ENCODE results near the gene OR5K3. TPM values are rescaled to one million over a fixed set of nuclear protein-coding genes. Genes with fewer than 3 reads are reported as not detected.
A peak's percentile ranks its signal among the peaks of the same experiment; 100 is the strongest.

The OR5K3 gene, protein sequence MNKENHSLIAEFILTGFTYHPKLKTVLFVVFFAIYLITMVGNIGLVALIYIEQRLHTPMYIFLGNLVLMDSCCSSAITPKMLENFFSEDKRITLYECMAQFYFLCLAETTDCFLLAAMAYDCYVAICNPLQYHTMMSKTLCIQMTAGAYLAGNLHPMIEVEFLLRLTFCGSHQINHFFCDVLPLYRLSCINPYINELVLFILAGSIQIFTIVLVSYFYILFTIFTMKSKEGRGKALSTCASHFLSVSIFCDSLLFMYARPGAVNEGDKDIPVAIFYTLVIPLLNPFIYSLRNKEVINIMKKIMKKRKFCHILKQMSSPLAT
- polyA plus RNA-seq (2011; rRNA removed), result not detected in 2 replicates
- polyA plus RNA-seq (2012; cell fraction: cytosol; rRNA removed), result not detected in 2 replicates
- not detected in 2 replicates for polyA plus RNA-seq (2012; cell fraction: nucleus; rRNA removed)
- not detected in 3 replicates for polyA plus RNA-seq (2017; fragmentation: RNase III; extraction: RNeasy Plus Mini Kit Qiagen cat#74134 plus additional on column Dnase treatment)
- not detected in 2 replicates for polyA minus RNA-seq (2011; rRNA and poly(A)+ RNA removed)

DNA sequence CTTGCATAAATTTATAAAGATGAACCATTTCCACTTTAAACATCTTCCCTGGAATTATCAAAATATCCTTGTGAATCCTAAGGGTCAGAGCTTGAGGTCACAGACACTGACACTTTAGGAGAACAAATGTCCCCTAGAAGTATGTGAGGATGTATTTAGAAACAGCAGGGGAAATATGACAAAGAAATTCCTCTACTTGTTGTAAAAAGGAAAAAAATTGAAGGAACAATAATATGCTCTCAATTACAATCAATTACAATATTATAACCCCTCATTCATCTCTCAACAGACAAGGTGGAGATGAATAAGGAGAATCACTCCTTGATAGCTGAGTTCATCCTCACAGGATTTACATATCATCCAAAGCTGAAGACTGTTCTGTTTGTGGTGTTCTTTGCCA lies at the start of gene OR5K3:
TSS of gene OR5K3 (plus strand) at position 301 of the 400 bp plus-strand sequence. CDS start at position 301, 0 bp downstream.
- ATAC-seq (no peak), DNase-seq (ENCODE audit: low read depth in 1 of 2, low spot score in 1 of 2) (no peak), FAIRE-seq (no peak)
- ChIA-PET CTCF (no interaction called here), POLR2A (no interaction called here)
- H3K4me2 ChIP-seq, result no peak within 1 kb of the TSS
- TF ChIP-seq KDM1A (IDR thresholded peaks at IDR 0.05; ENCODE audit: low read depth), result no peak
- no peak for TF ChIP-seq RFX5 (IDR thresholded peaks at IDR 0.05)
- TF ChIP-seq MAFK (IDR thresholded peaks at IDR 0.05; ENCODE audit: partially characterized antibody), result peak; percentile 21
- H3K4me1 ChIP-seq, result no peaks in the 10 kb centered on the region
- no peaks in the 10 kb centered on the region for H3K9me3 ChIP-seq
- no peak within 1 kb of the TSS for H3K27ac ChIP-seq
- H3K4me3 ChIP-seq, result no peak within 1 kb of the TSS

GRCh38 chr3:98341758-98342157 lies 48.7 kb upstream of the OR5K3 start:
- POLR2A ChIA-PET, result no interaction called here
- CTCF ChIA-PET, result interaction anchor here (3.2 kb wide), 1 partner anchor 12 kb away, joined by 18 read pairs; no protein-coding TSS in a partner anchor
- H3K4me3 ChIP-seq, result no peak overlapping the region
- ATAC-seq (no peak), FAIRE-seq (no peak), DNase-seq (ENCODE audit: low read depth in 1 of 2, low spot score in 1 of 2) (no peak)
- TF ChIP-seq NFE2L2 (conservative IDR thresholded peaks at IDR 0.05; ENCODE audit: low read length), result no peak
- TF ChIP-seq RCOR1 (IDR thresholded peaks at IDR 0.05; ENCODE audit: low read depth, low read length), result no peak
- no peak for TF ChIP-seq RAD21 (conservative IDR thresholded peaks at IDR 0.05 in 1 of 2, IDR thresholded peaks at IDR 0.05 in 1 of 2)
- no peak for TF ChIP-seq POLR2AphosphoS2 (conservative IDR thresholded peaks at IDR 0.05; ENCODE audit: low read length)
- no peak for TF ChIP-seq PHF8 (IDR thresholded peaks at IDR 0.05; ENCODE audit: borderline replicate concordance, low read depth)
- TF ChIP-seq HOXB5 (CRISPR knock-in tag; IDR thresholded peaks at IDR 0.05), result no peak
- TF ChIP-seq RFX5 (IDR thresholded peaks at IDR 0.05), result no peak
- TF ChIP-seq KDM5A (IDR thresholded peaks at IDR 0.05), result no peak
- TF ChIP-seq TP53 (CRISPR knock-in tag; IDR thresholded peaks at IDR 0.05), result no peak
- TF ChIP-seq FOSB (CRISPR knock-in tag; IDR thresholded peaks at IDR 0.05), result no peak
- no peak for TF ChIP-seq HOXB13 (CRISPR knock-in tag; IDR thresholded peaks at IDR 0.05; ENCODE audit: low read depth)
- TF ChIP-seq CBX8 (IDR thresholded peaks at IDR 0.05), result no peak
- TF ChIP-seq, protein P1, sequence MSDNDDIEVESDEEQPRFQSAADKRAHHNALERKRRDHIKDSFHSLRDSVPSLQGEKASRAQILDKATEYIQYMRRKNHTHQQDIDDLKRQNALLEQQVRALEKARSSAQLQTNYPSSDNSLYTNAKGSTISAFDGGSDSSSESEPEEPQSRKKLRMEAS (IDR thresholded peaks at IDR 0.05), result no peak
- no peaks in the 10 kb centered on the region for H3K9me3 ChIP-seq
- no peaks in the 10 kb centered on the region for H3K4me1 ChIP-seq
- H3K27ac ChIP-seq, result no peak overlapping the region
- 5% methylated on average over 6 of the region's 6 CpGs for WGBS (ENCODE audit: missing lambda C conversion rate)
- no peak overlapping the region for H3K4me2 ChIP-seq

- H3K27ac ChIP-seq, result no peak overlapping the region
- TF ChIP-seq CTCF (IDR thresholded peaks at IDR 0.05) (peak; percentile 51), RAD21 (conservative IDR thresholded peaks at IDR 0.05 in 1 of 2, IDR thresholded peaks at IDR 0.05 in 1 of 2) (peak in 1 of 2 experiments; percentile 36; a peak in 2 of 5 replicates)
- TF ChIP-seq, protein P2, sequence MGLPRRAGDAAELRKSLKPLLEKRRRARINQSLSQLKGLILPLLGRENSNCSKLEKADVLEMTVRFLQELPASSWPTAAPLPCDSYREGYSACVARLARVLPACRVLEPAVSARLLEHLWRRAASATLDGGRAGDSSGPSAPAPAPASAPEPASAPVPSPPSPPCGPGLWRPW (IDR thresholded peaks at IDR 0.05), result no peak
- ChIA-PET CTCF (interaction anchor here (1.2 to 3.2 kb wide), 4 partner anchors 9 to 20 kb away, joined by 5 to 18 read pairs (median 8); no protein-coding TSS in a partner anchor), POLR2A (no interaction called here)
- H3K4me2 ChIP-seq, result peak overlapping the region; percentile 14; the same call in 1 of the 3 replicates
- no peak overlapping the region for H3K4me3 ChIP-seq
- H3K9me3 ChIP-seq, result no peaks in the 10 kb centered on the region
- DNase-seq (ENCODE audit: low read depth in 1 of 2, low spot score in 1 of 2), result peak; percentile 24 to 53
- 16% methylated on average over 13 of the region's 13 CpGs for WGBS (ENCODE audit: missing lambda C conversion rate)
- FAIRE-seq, result no peak
- ATAC-seq, result peak; percentile 78 to 83; a peak in 5 of 6 replicates
- H3K4me1 ChIP-seq, result no peaks in the 10 kb centered on the region
Observed at GRCh38 chr3:98343647-98344507, 46.6 kb upstream of the OR5K3 start.
